HepG2 (cell line): Measurements from ENCODE around the gene CEP44. TPM values are rescaled to one million over a fixed set of nuclear protein-coding genes. Genes with fewer than 3 reads are reported as not detected.

Experiments
- CEBPG ChIP-seq: IDR thresholded peaks from 2 replicates; pipeline ENCODE4 v1.6.1; 2016
- EP300 ChIP-seq, 3 experiments: sonication (generic) in 1 of 3; formaldehyde crosslinking in 1 of 3; IDR thresholded peaks; 2 replicates each; pipeline versions ENCODE4 v1.5.1 to v1.6.1; 2011 to 2020; ENCODE audit warnings: low read depth in 2 of 3, low read length in 2 of 3, borderline replicate concordance in 1 of 3, improper control_type of control experiment in 1 of 3, mild to moderate bottlenecking in 1 of 3, missing genetic modification reagents in 1 of 3, moderate library complexity in 1 of 3
- FOXC1 ChIP-seq: sonication (generic); formaldehyde crosslinking; IDR thresholded peaks from 2 replicates; pipeline ENCODE4 v1.8.0; 2022; ENCODE audit warnings: mild to moderate bottlenecking, missing genetic modification reagents, borderline replicate concordance
- HIVEP1 ChIP-seq: sonication (generic); formaldehyde crosslinking; IDR thresholded peaks from 2 replicates; pipeline ENCODE4 v1.4.0; 2020; ENCODE audit warnings: mild to moderate bottlenecking, missing genetic modification reagents
- IRF2 ChIP-seq: IDR thresholded peaks from 2 replicates; pipeline ENCODE4 v1.6.1; 2018; ENCODE audit warnings: missing genetic modification reagents, missing compliant biosample characterization
- KAT2B ChIP-seq: fragments of 150-350 bp; IDR thresholded peaks from 2 replicates; pipeline ENCODE4 v1.6.1; 2014; ENCODE audit warnings: low read depth, low read length, borderline replicate concordance
- KDM5A ChIP-seq: fragments of 200-600 bp; sonication (generic); IDR thresholded peaks from 2 replicates; pipeline ENCODE4 v1.7.0; 2018; ENCODE audit warnings: antibody characterized with exemption, mild to moderate bottlenecking, low read length, borderline replicate concordance
- KLF12 ChIP-seq: sonication (generic); formaldehyde crosslinking; IDR thresholded peaks from 2 replicates; pipeline ENCODE4 v1.4.0; 2020; ENCODE audit warnings: missing genetic modification reagents, borderline replicate concordance
- TBP ChIP-seq: sonication (generic); formaldehyde crosslinking; IDR thresholded peaks from 2 replicates; pipeline ENCODE4 v1.5.0; 2020; ENCODE audit warnings: missing genetic modification reagents
- ZNF160 ChIP-seq: sonication (generic); formaldehyde crosslinking; IDR thresholded peaks from 2 replicates; pipeline ENCODE4 v1.8.0; 2022; ENCODE audit warnings: mild to moderate bottlenecking, inconsistent platforms, missing genetic modification reagents
- ZNF282 ChIP-seq: fragments of 450-650 bp; IDR thresholded peaks from 2 replicates; pipeline ENCODE4 v1.6.1; 2018; ENCODE audit not compliant: partially characterized antibody
- ZNF746 ChIP-seq: sonication (generic); formaldehyde crosslinking; IDR thresholded peaks from 2 replicates; pipeline ENCODE4 v1.8.0; 2022; ENCODE audit warnings: mild to moderate bottlenecking, missing genetic modification reagents
- polyA plus RNA-seq, 8 experiments: library from polyadenylated mRNA; depleted of rRNA in 3 of 8; stranded (reverse) in 7 of 8; unstranded in 1 of 8; fragments of >200 nt; fragmentation: Illumina TruSeq in 4 of 8; extraction: Trizol in 4 of 8; gene quantifications; 2 replicates each; pipeline versions ENCODE4 v1.2.1 to v1.2.3, GENCODE V29; 2011 to 2016; ENCODE audit warnings: low read depth in 4 of 8, missing spikeins in 1 of 8, mixed read lengths in 1 of 8; ENCODE audit not compliant: insufficient read depth in 1 of 8
- total RNA-seq, 5 experiments: library from RNA; depleted of rRNA; stranded (reverse); fragments of >200 nt; fragmentation: Illumina TruSeq; extraction: Trizol; gene quantifications; 2 replicates each; pipeline ENCODE4 v1.2.3, GENCODE V29; 2016; ENCODE audit warnings: low read depth in 1 of 5
- TF ChIP-seq, protein P1 (sequence below): sonication (generic); formaldehyde crosslinking; IDR thresholded peaks from 2 replicates; pipeline ENCODE4 v1.5.1; 2020; ENCODE audit warnings: missing genetic modification reagents, mild to moderate bottlenecking, borderline replicate concordance
- TF ChIP-seq, protein P2 (sequence below), 2 experiments: sonication (generic) in 1 of 2; formaldehyde crosslinking in 1 of 2; IDR thresholded peaks; 2 replicates each; pipeline versions ENCODE4 v1.4.0 to v1.6.1; 2018 to 2020; ENCODE audit warnings: missing genetic modification reagents in 2 of 2, borderline replicate concordance in 1 of 2, low read depth in 1 of 2, mild to moderate bottlenecking in 1 of 2, missing biosample characterization in 1 of 2
- TF ChIP-seq, protein P3 (sequence below): sonication (generic); formaldehyde crosslinking; IDR thresholded peaks from 2 replicates; pipeline ENCODE4 v1.4.0; 2020; ENCODE audit warnings: missing genetic modification reagents
- TF ChIP-seq, protein P4 (sequence below): sonication (generic); formaldehyde crosslinking; IDR thresholded peaks from 2 replicates; pipeline ENCODE4 v1.5.0; 2020; ENCODE audit warnings: mild to moderate bottlenecking, missing genetic modification reagents, borderline replicate concordance
- TF ChIP-seq, protein P5 (sequence below): sonication (generic); formaldehyde crosslinking; IDR thresholded peaks from 2 replicates; pipeline ENCODE4 v1.5.0; 2020; ENCODE audit warnings: mild to moderate bottlenecking, missing genetic modification reagents

The CEP44 gene
- total and polyA plus RNA-seq, 2 of the 13 experiments (the other 11 are each of a cell fraction or from before 2014, with no cell fraction given), result 5.5 to 11.9 TPM

DNA sequence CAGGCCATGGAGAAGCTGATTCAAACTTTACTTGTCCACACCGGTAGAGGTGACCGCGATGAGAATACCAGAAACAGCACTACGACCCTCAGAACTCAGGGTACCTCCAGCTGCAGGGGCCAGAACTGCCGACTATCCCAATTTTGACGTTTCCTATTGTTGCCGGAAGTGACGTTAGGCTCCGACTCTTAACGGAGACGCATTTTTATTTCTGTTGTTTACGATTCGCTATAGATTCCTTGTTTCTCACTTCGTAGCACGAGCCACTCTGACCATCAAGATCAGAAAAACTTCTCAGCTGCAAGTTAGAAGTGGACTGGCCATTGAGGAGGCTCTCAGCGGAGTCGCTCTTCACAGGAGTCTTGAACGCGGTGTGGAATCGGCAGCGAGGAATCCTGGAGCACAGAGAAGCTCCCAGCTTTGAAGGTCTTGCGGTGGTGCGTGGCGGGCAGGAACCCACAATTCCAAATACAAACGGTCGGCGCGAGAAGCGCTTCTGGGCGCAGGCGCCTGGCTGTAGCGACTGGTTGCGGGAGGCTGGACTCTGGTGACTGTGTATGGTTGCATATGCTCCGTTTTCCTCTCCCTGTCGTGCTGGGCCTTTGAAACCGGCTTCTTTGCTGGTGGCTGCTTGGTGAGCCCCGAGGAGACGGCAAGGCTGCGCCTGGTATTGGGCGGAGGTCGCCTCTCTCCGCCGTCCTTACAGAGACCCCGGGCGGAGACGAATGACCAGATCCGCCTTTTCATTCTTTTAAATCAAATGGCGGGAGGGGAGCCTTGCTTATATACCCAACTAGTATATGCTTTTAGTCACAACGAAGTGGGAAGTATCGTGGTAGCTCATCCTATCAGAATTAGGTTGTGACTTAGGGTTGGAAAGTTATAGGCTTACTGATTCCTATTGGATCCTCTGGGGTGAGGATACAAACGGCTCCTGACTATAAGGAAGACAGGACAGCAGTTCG lies at the start of gene CEP44, which contains the start of gene FBXO8 (continued):
- TF ChIP-seq, protein P1, sequence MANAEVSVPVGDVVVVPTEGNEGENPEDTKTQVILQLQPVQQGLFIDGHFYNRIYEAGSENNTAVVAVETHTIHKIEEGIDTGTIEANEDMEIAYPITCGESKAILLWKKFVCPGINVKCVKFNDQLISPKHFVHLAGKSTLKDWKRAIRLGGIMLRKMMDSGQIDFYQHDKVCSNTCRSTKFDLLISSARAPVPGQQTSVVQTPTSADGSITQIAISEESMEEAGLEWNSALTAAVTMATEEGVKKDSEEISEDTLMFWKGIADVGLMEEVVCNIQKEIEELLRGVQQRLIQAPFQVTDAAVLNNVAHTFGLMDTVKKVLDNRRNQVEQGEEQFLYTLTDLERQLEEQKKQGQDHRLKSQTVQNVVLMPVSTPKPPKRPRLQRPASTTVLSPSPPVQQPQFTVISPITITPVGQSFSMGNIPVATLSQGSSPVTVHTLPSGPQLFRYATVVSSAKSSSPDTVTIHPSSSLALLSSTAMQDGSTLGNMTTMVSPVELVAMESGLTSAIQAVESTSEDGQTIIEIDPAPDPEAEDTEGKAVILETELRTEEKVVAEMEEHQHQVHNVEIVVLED, result peak; percentile 88
- TF ChIP-seq ZNF282 (no peak), HIVEP1 (CRISPR knock-in tag) (peak; percentile 78), TBP (CRISPR knock-in tag) (0 out of 2 replicates have a peak, but pooled peaks have one; percentile 53), ZNF746 (CRISPR knock-in tag) (no peak), EP300 (IDR thresholded peaks at IDR 0.05; ENCODE audit: low read depth in 2 of 2, low read length in 2 of 2) (peak in 1 of 2 experiments; percentile 73; a peak in 3 of 4 replicates), EP300 (CRISPR knock-in tag; IDR thresholded peaks at IDR 0.05; ENCODE audit: borderline replicate concordance) (no peak), KDM5A (peak; percentile 98), CEBPG (CRISPR knock-in tag) (no peak), KAT2B (no peak), ZNF160 (CRISPR knock-in tag) (peak; percentile 74), KLF12 (CRISPR knock-in tag) (0 out of 2 replicates have a peak, but pooled peaks have one; percentile 51), IRF2 (peak; percentile 54; the same call in 1 of the 2 replicates), FOXC1 (peak; percentile 71; the same call in 1 of the 2 replicates)
- TF ChIP-seq, protein P2, sequence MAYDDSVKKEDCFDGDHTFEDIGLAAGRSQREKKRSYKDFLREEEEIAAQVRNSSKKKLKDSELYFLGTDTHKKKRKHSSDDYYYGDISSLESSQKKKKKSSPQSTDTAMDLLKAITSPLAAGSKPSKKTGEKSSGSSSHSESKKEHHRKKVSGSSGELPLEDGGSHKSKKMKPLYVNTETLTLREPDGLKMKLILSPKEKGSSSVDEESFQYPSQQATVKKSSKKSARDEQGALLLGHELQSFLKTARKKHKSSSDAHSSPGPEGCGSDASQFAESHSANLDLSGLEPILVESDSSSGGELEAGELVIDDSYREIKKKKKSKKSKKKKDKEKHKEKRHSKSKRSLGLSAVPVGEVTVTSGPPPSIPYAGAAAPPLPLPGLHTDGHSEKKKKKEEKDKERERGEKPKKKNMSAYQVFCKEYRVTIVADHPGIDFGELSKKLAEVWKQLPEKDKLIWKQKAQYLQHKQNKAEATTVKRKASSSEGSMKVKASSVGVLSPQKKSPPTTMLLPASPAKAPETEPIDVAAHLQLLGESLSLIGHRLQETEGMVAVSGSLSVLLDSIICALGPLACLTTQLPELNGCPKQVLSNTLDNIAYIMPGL (CRISPR knock-in tag; IDR thresholded peaks at IDR 0.05; ENCODE audit: borderline replicate concordance in 1 of 2, low read depth in 1 of 2), result peak; percentile 50 to 87; a peak in 3 of 4 replicates
- TF ChIP-seq, protein P3, sequence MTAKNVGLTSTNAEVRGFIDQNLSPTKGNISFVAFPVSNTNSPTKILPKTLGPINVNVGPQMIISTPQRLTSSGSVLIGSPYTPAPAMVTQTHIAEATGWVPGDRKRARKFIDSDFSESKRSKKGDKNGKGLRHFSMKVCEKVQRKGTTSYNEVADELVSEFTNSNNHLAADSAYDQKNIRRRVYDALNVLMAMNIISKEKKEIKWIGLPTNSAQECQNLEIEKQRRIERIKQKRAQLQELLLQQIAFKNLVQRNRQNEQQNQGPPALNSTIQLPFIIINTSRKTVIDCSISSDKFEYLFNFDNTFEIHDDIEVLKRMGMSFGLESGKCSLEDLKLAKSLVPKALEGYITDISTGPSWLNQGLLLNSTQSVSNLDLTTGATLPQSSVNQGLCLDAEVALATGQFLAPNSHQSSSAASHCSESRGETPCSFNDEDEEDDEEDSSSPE (CRISPR knock-in tag), result peak; percentile 90
- TF ChIP-seq, protein P4, sequence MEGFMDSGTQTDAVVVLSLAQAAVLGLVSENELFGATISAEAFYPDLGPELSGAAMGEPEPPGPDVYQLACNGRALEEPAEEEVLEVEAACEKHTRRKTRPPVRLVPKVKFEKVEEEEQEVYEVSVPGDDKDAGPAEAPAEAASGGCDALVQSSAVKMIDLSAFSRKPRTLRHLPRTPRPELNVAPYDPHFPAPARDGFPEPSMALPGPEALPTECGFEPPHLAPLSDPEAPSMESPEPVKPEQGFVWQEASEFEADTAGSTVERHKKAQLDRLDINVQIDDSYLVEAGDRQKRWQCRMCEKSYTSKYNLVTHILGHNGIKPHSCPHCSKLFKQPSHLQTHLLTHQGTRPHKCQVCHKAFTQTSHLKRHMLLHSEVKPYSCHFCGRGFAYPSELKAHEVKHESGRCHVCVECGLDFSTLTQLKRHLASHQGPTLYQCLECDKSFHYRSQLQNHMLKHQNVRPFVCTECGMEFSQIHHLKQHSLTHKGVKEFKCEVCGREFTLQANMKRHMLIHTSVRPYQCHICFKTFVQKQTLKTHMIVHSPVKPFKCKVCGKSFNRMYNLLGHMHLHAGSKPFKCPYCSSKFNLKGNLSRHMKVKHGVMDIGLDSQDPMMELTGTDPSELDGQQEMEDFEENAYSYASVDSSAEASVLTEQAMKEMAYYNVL, result peak; percentile 52; the same call in 1 of the 2 replicates
- TF ChIP-seq, protein P5, sequence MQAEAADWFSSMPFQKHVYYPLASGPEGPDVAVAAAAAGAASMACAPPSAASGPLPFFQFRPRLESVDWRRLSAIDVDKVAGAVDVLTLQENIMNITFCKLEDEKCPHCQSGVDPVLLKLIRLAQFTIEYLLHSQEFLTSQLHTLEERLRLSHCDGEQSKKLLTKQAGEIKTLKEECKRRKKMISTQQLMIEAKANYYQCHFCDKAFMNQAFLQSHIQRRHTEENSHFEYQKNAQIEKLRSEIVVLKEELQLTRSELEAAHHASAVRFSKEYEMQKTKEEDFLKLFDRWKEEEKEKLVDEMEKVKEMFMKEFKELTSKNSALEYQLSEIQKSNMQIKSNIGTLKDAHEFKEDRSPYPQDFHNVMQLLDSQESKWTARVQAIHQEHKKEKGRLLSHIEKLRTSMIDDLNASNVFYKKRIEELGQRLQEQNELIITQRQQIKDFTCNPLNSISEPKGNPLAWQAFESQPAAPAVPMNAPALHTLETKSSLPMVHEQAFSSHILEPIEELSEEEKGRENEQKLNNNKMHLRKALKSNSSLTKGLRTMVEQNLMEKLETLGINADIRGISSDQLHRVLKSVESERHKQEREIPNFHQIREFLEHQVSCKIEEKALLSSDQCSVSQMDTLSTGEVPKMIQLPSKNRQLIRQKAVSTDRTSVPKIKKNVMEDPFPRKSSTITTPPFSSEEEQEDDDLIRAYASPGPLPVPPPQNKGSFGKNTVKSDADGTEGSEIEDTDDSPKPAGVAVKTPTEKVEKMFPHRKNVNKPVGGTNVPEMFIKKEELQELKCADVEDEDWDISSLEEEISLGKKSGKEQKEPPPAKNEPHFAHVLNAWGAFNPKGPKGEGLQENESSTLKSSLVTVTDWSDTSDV (CRISPR knock-in tag), result no peak
